Measurements from ENCODE around the gene ANKRD53.

ANKRD53 gene

DNA sequence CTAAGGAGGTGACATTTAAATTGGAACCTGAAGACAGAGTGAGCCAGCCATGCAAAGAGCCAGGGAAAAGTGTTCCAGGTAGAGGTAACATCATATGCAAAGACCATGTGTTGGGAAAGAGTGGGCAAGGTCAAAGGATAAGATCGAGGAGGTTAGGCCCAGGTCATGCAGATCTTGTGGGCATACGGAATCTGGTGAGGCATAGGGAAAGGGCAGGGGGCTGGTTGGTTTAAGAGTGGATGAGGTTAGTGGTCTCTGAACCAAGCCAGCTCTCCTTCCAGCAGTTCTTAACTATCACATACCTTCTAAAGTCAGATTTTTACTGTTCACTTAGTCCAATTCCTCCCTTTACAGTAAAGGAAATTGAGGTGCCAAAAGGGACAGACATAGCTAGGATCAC lies 3.0 kb downstream of the ANKRD53 start:
- no peaks in the 10 kb centered on the region for H3K27me3 ChIP-seq (ENCODE audit: insufficient read depth, low read depth, severe bottlenecking)
- no peak for DNase-seq
- H3K9me3 ChIP-seq (ENCODE audit: severe bottlenecking): no peaks in the 10 kb centered on the region
- no peak overlapping the region for H3K27ac ChIP-seq
- peaks cover 12% of the 10 kb centered on the region for H3K36me3 ChIP-seq
- TF ChIP-seq, protein P1, sequence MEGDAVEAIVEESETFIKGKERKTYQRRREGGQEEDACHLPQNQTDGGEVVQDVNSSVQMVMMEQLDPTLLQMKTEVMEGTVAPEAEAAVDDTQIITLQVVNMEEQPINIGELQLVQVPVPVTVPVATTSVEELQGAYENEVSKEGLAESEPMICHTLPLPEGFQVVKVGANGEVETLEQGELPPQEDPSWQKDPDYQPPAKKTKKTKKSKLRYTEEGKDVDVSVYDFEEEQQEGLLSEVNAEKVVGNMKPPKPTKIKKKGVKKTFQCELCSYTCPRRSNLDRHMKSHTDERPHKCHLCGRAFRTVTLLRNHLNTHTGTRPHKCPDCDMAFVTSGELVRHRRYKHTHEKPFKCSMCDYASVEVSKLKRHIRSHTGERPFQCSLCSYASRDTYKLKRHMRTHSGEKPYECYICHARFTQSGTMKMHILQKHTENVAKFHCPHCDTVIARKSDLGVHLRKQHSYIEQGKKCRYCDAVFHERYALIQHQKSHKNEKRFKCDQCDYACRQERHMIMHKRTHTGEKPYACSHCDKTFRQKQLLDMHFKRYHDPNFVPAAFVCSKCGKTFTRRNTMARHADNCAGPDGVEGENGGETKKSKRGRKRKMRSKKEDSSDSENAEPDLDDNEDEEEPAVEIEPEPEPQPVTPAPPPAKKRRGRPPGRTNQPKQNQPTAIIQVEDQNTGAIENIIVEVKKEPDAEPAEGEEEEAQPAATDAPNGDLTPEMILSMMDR (IDR thresholded peaks at IDR 0.05; ENCODE audit: low read depth, low read length): no peak
- no peak overlapping the region for H3K4me3 ChIP-seq (ENCODE audit: low read depth, low read length)

DNA sequence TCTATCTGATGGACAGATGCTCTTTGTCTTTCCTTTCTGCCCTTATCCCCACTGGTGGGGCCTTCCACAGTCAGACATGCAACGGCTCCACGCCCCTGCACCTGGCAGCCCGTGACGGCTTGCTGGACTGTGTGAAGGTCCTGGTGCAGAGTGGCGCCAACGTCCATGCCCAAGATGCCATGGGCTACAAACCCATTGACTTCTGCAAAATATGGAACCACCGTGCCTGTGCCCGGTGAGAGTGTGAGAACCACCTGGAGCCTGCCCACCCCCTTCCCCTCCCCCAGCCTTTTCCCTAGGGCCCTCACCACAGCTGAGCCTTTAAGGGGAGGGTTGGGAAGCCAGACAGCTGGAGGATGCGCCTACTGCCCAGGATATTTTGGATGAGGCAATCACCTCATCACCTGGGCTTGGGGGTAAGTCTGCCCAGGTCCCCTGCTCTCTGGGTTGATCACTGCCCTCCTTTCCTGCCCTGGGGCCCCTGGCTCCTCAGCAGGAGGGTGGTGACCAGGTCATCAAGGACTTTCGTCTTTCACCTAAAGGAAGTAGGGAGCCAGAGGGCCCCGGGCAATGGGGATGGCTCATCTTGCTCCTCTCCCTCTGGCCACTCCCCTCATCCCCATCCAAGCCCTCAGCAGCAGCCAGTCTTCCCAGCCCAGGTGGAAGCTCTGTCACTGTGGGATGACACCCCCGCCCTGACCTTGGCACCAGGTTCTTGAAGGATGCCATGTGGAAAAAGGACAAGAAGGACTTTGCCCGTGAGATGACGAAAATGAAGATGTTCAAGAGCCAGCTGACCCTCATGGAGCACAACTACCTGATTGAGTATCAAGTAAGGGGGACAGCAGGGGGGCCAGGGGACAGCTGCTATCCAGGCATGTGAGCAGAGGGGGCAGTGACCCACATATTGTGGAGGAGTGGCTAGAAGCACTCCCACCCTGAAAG lies 3.7 kb downstream of the ANKRD53 start:
- TF ChIP-seq, protein P1 (IDR thresholded peaks at IDR 0.05; ENCODE audit: low read depth, low read length): no peak
- no peak for DNase-seq
- Histone ChIP-seq H3K36me3 (peaks cover 17% of the 10 kb centered on the region), H3K9me3 (ENCODE audit: severe bottlenecking) (no peaks in the 10 kb centered on the region), H3K27me3 (ENCODE audit: insufficient read depth, low read depth, severe bottlenecking) (no peaks in the 10 kb centered on the region), H3K4me3 (ENCODE audit: low read depth, low read length) (no peak overlapping the region), H3K27ac (no peak overlapping the region)

DNA sequence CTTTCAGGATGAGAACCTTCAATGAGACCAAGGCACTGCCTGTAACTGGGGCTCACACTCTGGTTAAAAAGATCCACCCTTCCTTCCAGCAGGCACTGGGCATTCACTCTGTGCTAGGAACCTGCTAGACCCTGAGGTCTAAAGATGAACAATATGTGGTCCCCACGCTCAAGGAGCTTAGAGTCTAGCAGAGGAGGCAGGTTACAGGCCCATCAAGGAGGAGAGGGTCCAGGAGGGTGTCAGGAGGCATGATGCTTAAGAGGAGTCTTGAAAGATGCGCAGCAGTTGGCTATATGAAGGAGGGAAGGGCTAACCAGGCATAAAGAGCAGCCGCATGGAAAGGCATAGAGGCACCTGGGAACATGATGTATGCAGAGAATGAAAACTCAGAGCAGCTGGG lies 4.5 kb downstream of the ANKRD53 start:
- peaks cover 25% of the 10 kb centered on the region for H3K36me3 ChIP-seq
- TF ChIP-seq, protein P1 (IDR thresholded peaks at IDR 0.05; ENCODE audit: low read depth, low read length): no peak
- DNase-seq: no peak
- H3K4me3 ChIP-seq (ENCODE audit: low read depth, low read length): no peak overlapping the region
- H3K27me3 ChIP-seq (ENCODE audit: insufficient read depth, low read depth, severe bottlenecking): no peaks in the 10 kb centered on the region
- no peaks in the 10 kb centered on the region for H3K9me3 ChIP-seq (ENCODE audit: severe bottlenecking)
- peak overlapping the region; percentile 5 for H3K27ac ChIP-seq

DNA sequence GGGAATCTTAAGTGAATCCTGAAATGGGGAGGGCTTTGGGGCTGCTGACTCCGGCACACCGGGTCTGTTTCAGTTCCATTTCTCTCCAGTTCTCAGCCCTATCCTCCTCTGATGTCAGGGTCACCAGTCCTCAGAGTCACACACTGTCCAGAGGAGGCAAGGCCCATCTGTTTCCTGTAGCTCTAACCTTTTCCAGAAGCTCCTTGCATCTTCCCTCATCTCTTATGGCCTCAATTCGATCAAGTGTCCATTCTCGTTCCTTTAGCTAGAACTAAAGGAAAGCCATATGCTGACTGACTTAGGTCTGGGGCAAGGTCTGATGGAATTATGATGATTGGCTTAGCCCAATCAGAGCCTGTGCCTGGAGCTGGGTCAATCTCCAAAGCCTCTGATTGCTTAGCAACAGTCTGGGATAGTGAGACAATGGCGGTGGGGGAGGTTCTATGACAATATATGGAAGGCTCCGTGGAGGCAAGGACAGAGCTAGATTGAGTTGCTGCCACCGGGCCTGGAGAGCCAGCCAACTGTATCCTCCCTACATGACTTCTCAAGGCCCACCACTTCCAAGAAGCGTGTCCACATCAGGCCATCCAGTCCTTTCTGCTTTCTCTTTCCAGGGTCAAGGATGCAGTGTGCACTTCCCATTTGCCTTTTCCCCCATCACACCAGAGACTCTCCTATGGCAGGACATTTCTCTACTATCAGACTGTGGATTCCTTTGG lies 5.2 kb downstream of the ANKRD53 start:
- H3K27me3 ChIP-seq (ENCODE audit: insufficient read depth, low read depth, severe bottlenecking): no peaks in the 10 kb centered on the region
- H3K36me3 ChIP-seq: peaks cover 32% of the 10 kb centered on the region
- H3K27ac ChIP-seq: peak overlapping the region; percentile 55
- no peak overlapping the region for H3K4me3 ChIP-seq (ENCODE audit: low read depth, low read length)
- H3K9me3 ChIP-seq (ENCODE audit: severe bottlenecking): no peaks in the 10 kb centered on the region
- peak; percentile 83 for DNase-seq
- TF ChIP-seq, protein P1 (IDR thresholded peaks at IDR 0.05; ENCODE audit: low read depth, low read length): no peak

DNA sequence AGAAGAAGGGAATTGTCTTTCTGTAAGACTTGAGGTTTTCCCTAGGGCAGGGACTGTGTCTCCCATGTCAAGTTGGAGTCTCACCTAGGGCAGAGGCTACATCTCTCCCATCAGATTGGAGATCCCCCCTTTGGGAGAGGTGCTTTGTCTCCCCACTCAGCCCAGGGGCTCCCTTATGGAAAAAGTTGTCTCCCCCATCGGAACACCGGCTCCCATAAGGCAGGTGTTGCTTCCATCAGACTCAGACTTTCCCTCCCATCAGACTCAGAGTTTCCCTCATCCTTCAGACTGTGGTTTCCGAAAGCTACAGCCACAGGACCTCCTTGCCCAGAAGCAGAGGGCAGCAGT lies 5.8 kb downstream of the ANKRD53 start:
- H3K4me3 ChIP-seq (ENCODE audit: low read depth, low read length): no peak overlapping the region
- H3K9me3 ChIP-seq (ENCODE audit: severe bottlenecking): no peaks in the 10 kb centered on the region
- TF ChIP-seq, protein P1 (IDR thresholded peaks at IDR 0.05; ENCODE audit: low read depth, low read length): no peak
- peaks cover 38% of the 10 kb centered on the region for H3K36me3 ChIP-seq
- DNase-seq: no peak
- H3K27me3 ChIP-seq (ENCODE audit: insufficient read depth, low read depth, severe bottlenecking): no peaks in the 10 kb centered on the region
- peak overlapping the region; percentile 55 for H3K27ac ChIP-seq
